ENCODE data around the gene PTPRK.
"Not testable (repeated sequence)": the region's sequence is repeated elsewhere in the genome, so short reads cannot be mapped to it uniquely, and the experiment has no call there.

Gene PTPRK

GRCh38 chr6:127938701-127939100, 581.7 kb downstream of the PTPRK start:
- DNase-seq = no peak

GRCh38 chr6:127937747-127938146, 582.7 kb downstream of the PTPRK start:
- no peak for DNase-seq

GRCh38 chr6:127937102-127937501, 583.3 kb downstream of the PTPRK start:
- DNase-seq = no peak

GRCh38 chr6:127934956-127935355, 585.4 kb downstream of the PTPRK start:
- no peak for DNase-seq

GRCh38 chr6:127933852-127934840, 586.3 kb downstream of the PTPRK start:
- no peak for DNase-seq

- no peak for DNase-seq
Measured at GRCh38 chr6:127933137-127933536, 587.3 kb downstream of the PTPRK start.

- DNase-seq = no peak
Measured at GRCh38 chr6:127932708-127933107, 587.7 kb downstream of the PTPRK start.

GRCh38 chr6:127926441-127926840, 594.0 kb downstream of the PTPRK start:
- not testable (repeated sequence) for DNase-seq

GRCh38 chr6:127924440-127924839, 596.0 kb downstream of the PTPRK start:
- DNase-seq = no peak

GRCh38 chr6:127924031-127924430, 596.4 kb downstream of the PTPRK start:
- DNase-seq = no peak

- DNase-seq = no peak
Measured at GRCh38 chr6:127923135-127923534, 597.3 kb downstream of the PTPRK start.

GRCh38 chr6:127921982-127922381, 598.4 kb downstream of the PTPRK start:
- no peak for DNase-seq

GRCh38 chr6:127920804-127921203, 599.6 kb downstream of the PTPRK start:
- DNase-seq = no peak
